ENCODE results near the gene PVRIG. TPM values are rescaled to one million over a fixed set of nuclear protein-coding genes. Genes with fewer than 3 reads are reported as not detected.

Gene PVRIG
- total RNA-seq, 1 experiment from 2014 or later: 0.55 TPM

DNA sequence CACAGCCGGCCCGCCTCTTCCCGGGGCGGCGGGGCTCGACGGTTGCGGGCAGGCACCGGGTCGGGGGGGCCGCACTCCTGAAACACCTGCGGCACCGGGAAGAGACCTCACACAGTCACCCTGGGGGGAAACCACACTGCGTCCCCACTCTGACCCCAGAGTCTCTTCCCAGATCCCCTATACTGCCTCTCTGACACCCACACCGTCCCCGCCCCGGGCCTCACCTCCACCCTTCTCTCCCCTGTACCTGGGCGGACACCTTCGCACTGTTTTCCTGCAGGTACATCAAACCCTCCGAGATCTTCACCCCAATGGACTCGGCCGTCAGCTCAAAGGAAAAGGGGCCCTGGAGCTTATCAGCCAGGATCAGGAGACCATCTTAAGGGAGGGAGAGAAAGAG, 47.9 kb upstream of the PVRIG start:
- ChIA-PET CTCF (interaction anchor here (0.9 to 3.0 kb wide), 7 partner anchors 10 to 174 kb away, joined by 3 to 14 read pairs (median 4); partner anchors contain the start of genes LAMTOR4 and TRAPPC14), POLR2A (interaction anchor here (1.0 to 1.8 kb wide), 2 partner anchors 70 to 84 kb away, joined by 3 to 4 read pairs; partner anchors contain the start of gene AP4M1)
- peak overlapping the region; percentile 77 for H3K4me3 Mint-ChIP-seq
- no peaks in the 10 kb centered on the region for H3K9me3 Mint-ChIP-seq
- peaks cover 22% of the 10 kb centered on the region for H3K36me3 Mint-ChIP-seq
- H3K27ac Mint-ChIP-seq: no peak overlapping the region
- peak; percentile 6 for ATAC-seq
- DNase-seq (ENCODE audit: low spot score): peak; percentile 40
- TF ChIP-seq OVOL2 (CRISPR knock-in tag; IDR thresholded peaks at IDR 0.05; ENCODE audit: borderline replicate concordance): no peak
- no peak for TF ChIP-seq FOXJ3 (CRISPR knock-in tag; IDR thresholded peaks at IDR 0.05; ENCODE audit: borderline replicate concordance)
- no peak for TF ChIP-seq ESRRA (CRISPR knock-in tag; IDR thresholded peaks at IDR 0.05; ENCODE audit: borderline replicate concordance)
- TF ChIP-seq MYBL2 (CRISPR knock-in tag; IDR thresholded peaks at IDR 0.05): 0 out of 2 replicates have a peak, but pooled peaks have one; percentile 56
- no peak for TF ChIP-seq AFF4 (CRISPR knock-in tag; IDR thresholded peaks at IDR 0.05; ENCODE audit: borderline replicate concordance)
- TF ChIP-seq, protein P1, sequence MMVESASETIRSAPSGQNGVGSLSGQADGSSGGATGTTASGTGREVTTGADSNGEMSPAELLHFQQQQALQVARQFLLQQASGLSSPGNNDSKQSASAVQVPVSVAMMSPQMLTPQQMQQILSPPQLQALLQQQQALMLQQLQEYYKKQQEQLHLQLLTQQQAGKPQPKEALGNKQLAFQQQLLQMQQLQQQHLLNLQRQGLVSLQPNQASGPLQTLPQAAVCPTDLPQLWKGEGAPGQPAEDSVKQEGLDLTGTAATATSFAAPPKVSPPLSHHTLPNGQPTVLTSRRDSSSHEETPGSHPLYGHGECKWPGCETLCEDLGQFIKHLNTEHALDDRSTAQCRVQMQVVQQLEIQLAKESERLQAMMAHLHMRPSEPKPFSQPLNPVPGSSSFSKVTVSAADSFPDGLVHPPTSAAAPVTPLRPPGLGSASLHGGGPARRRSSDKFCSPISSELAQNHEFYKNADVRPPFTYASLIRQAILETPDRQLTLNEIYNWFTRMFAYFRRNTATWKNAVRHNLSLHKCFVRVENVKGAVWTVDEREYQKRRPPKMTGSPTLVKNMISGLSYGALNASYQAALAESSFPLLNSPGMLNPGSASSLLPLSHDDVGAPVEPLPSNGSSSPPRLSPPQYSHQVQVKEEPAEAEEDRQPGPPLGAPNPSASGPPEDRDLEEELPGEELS (CRISPR knock-in tag; IDR thresholded peaks at IDR 0.05): no peak
- no peak for TF ChIP-seq PRRX2 (CRISPR knock-in tag; IDR thresholded peaks at IDR 0.05)
- TF ChIP-seq, protein P2, sequence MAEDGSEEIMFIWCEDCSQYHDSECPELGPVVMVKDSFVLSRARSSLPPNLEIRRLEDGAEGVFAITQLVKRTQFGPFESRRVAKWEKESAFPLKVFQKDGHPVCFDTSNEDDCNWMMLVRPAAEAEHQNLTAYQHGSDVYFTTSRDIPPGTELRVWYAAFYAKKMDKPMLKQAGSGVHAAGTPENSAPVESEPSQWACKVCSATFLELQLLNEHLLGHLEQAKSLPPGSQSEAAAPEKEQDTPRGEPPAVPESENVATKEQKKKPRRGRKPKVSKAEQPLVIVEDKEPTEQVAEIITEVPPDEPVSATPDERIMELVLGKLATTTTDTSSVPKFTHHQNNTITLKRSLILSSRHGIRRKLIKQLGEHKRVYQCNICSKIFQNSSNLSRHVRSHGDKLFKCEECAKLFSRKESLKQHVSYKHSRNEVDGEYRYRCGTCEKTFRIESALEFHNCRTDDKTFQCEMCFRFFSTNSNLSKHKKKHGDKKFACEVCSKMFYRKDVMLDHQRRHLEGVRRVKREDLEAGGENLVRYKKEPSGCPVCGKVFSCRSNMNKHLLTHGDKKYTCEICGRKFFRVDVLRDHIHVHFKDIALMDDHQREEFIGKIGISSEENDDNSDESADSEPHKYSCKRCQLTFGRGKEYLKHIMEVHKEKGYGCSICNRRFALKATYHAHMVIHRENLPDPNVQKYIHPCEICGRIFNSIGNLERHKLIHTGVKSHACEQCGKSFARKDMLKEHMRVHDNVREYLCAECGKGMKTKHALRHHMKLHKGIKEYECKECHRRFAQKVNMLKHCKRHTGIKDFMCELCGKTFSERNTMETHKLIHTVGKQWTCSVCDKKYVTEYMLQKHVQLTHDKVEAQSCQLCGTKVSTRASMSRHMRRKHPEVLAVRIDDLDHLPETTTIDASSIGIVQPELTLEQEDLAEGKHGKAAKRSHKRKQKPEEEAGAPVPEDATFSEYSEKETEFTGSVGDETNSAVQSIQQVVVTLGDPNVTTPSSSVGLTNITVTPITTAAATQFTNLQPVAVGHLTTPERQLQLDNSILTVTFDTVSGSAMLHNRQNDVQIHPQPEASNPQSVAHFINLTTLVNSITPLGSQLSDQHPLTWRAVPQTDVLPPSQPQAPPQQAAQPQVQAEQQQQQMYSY (CRISPR knock-in tag; IDR thresholded peaks at IDR 0.05): peak; percentile 37; the same call in 1 of the 2 replicates
- no peak for TF ChIP-seq SMAD4 (CRISPR knock-in tag; IDR thresholded peaks at IDR 0.05)
- TF ChIP-seq JAZF1 (CRISPR knock-in tag; IDR thresholded peaks at IDR 0.05): no peak
- peaks cover 60% of the 10 kb centered on the region for H3K4me1 Mint-ChIP-seq
- H3K27me3 Mint-ChIP-seq (ENCODE audit: low read depth): peaks cover 21% of the 10 kb centered on the region

DNA sequence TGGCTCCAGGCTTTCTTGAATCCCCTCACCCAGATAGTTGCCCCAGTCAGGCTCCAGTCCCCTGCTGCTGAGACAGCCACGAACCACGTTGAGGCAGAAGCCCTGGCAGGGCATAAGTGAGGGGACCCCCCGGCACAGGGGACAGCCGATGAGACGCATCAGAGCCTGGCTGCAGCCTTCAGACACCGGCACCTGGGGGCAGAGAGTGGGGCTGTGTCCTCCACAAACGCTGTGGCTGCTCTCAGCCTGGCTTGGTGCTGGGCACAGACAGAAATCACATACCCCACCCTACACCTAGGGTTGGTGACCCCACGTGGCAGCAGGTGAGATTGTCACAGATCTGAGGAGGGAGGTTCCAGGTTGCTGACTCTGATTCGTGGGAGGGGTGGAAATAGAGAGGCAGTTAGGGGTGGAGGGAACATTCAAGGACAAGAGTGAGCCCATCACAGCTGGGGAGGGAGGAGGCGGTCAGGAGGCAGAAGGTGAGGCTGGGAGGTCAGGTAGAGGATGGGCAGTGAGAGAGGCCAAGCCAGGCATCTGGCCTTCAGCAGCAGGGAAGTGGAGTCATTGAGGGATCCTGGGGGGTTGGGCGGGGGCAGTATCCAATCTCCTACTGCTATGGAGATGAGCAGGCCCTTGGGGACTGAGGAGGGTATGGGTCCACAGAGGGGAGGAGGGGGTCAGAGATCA, 45.8 kb upstream of the PVRIG start:
- CTCF ChIA-PET: interaction anchor here (3.0 kb wide), 1 partner anchor 41 kb away, joined by 14 read pairs; no protein-coding TSS in a partner anchor
- TF ChIP-seq, protein P3, sequence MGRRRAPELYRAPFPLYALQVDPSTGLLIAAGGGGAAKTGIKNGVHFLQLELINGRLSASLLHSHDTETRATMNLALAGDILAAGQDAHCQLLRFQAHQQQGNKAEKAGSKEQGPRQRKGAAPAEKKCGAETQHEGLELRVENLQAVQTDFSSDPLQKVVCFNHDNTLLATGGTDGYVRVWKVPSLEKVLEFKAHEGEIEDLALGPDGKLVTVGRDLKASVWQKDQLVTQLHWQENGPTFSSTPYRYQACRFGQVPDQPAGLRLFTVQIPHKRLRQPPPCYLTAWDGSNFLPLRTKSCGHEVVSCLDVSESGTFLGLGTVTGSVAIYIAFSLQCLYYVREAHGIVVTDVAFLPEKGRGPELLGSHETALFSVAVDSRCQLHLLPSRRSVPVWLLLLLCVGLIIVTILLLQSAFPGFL (CRISPR knock-in tag; IDR thresholded peaks at IDR 0.05; ENCODE audit: borderline replicate concordance): no peak
- TF ChIP-seq ATF2 (CRISPR knock-in tag; IDR thresholded peaks at IDR 0.05; ENCODE audit: borderline replicate concordance, low read depth) (no peak), GRHL2 (CRISPR knock-in tag; IDR thresholded peaks at IDR 0.05; ENCODE audit: insufficient replicate concordance, severe bottlenecking) (no peak), GABPB1 (CRISPR knock-in tag; IDR thresholded peaks at IDR 0.05) (no peak), SMAD4 (CRISPR knock-in tag; IDR thresholded peaks at IDR 0.05) (no peak)
- TF ChIP-seq, protein P4, sequence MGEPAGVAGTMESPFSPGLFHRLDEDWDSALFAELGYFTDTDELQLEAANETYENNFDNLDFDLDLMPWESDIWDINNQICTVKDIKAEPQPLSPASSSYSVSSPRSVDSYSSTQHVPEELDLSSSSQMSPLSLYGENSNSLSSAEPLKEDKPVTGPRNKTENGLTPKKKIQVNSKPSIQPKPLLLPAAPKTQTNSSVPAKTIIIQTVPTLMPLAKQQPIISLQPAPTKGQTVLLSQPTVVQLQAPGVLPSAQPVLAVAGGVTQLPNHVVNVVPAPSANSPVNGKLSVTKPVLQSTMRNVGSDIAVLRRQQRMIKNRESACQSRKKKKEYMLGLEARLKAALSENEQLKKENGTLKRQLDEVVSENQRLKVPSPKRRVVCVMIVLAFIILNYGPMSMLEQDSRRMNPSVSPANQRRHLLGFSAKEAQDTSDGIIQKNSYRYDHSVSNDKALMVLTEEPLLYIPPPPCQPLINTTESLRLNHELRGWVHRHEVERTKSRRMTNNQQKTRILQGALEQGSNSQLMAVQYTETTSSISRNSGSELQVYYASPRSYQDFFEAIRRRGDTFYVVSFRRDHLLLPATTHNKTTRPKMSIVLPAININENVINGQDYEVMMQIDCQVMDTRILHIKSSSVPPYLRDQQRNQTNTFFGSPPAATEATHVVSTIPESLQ (CRISPR knock-in tag; IDR thresholded peaks at IDR 0.05): no peak

More for the DNA sequence above, 45.8 kb upstream of the PVRIG start:
- H3K27me3 Mint-ChIP-seq (ENCODE audit: low read depth): peaks cover 22% of the 10 kb centered on the region
- no peaks in the 10 kb centered on the region for H3K9me3 Mint-ChIP-seq
- ATAC-seq (no peak), DNase-seq (ENCODE audit: low spot score) (no peak)
- peaks cover 39% of the 10 kb centered on the region for H3K4me1 Mint-ChIP-seq
- H3K4me3 Mint-ChIP-seq: no peak overlapping the region; the same call in 1 of the 2 replicates
- POLR2A ChIA-PET: interaction anchor here (0.6 kb wide), 1 partner anchor 20 kb away, joined by 3 read pairs; no protein-coding TSS in a partner anchor
- H3K36me3 Mint-ChIP-seq: peaks cover 22% of the 10 kb centered on the region
- 0 out of 2 replicates have a peak overlapping the region, but pooled peaks have one; percentile 38 for H3K27ac Mint-ChIP-seq

Data from WTC11 (cell line).